Fibroblast of skin of back (primary cell): ENCODE results near the gene QRFP.
"Not testable (repeated sequence)": the region's sequence is repeated elsewhere in the genome, so short reads cannot be mapped to it uniquely, and the experiment has no call there.

ENCODE experiments used
- DNase-seq: peaks from one replicate; pipeline ENCODE4 v3.0.0-alpha.2; 2013

QRFP gene

GRCh38 chr9:130871395-130872062 is 25.1 kb downstream of the QRFP start:
- no peak for DNase-seq

GRCh38 chr9:130870491-130871381 is 25.9 kb downstream of the QRFP start:
- no peak for DNase-seq

- peak; percentile 25 for DNase-seq
Observed at GRCh38 chr9:130869250-130869649, 27.4 kb downstream of the QRFP start.

- DNase-seq, result no peak
Observed at GRCh38 chr9:130868230-130868629, 28.4 kb downstream of the QRFP start.

GRCh38 chr9:130867556-130867955 is 29.1 kb downstream of the QRFP start:
- no peak for DNase-seq

GRCh38 chr9:130866474-130866965 is 30.1 kb downstream of the QRFP start:
- peak; percentile 90 for DNase-seq

GRCh38 chr9:130865921-130866320 is 30.7 kb downstream of the QRFP start:
- no peak for DNase-seq

GRCh38 chr9:130864541-130864940 is 32.1 kb downstream of the QRFP start:
- no peak for DNase-seq

- DNase-seq, result no peak
Observed at GRCh38 chr9:130862747-130863146, 33.9 kb downstream of the QRFP start.

GRCh38 chr9:130862217-130862616 is 34.4 kb downstream of the QRFP start:
- no peak for DNase-seq

GRCh38 chr9:130861372-130862180 is 35.0 kb downstream of the QRFP start:
- no peak for DNase-seq

GRCh38 chr9:130860458-130861316 is 35.9 kb downstream of the QRFP start:
- peak; percentile 99 for DNase-seq

- no peak for DNase-seq
Observed at GRCh38 chr9:130858739-130859705, 37.6 kb downstream of the QRFP start.

GRCh38 chr9:130857864-130858738 is 38.5 kb downstream of the QRFP start:
- peak; percentile 97 for DNase-seq

GRCh38 chr9:130856474-130856873 is 40.1 kb downstream of the QRFP start:
- DNase-seq, result no peak

- no peak for DNase-seq
Observed at GRCh38 chr9:130854835-130855234, 41.8 kb downstream of the QRFP start.

GRCh38 chr9:130854092-130854491 is 42.5 kb downstream of the QRFP start:
- DNase-seq, result no peak

GRCh38 chr9:130852801-130853200 is 43.8 kb downstream of the QRFP start:
- DNase-seq, result no peak

GRCh38 chr9:130849356-130849755 is 47.3 kb downstream of the QRFP start:
- DNase-seq, result no peak

- not testable (repeated sequence) for DNase-seq
Observed at GRCh38 chr9:130848514-130848913, 48.1 kb downstream of the QRFP start.
